OCI-LY7 (cell line): Measurements from ENCODE around the gene ROPN1L.

Source experiments
- CTCF ChIP-seq: fragments of 200-600 bp; sonication (generic); conservative IDR thresholded peaks from 2 replicates; pipeline ENCODE4 v1.5.1; 2014; ENCODE audit warnings: mild to moderate bottlenecking, antibody characterized with exemption, low read length, moderate library complexity, mixed read lengths
- EZH2phosphoT487 ChIP-seq: fragments of 200-600 bp; sonication (generic); IDR thresholded peaks from 2 replicates; pipeline ENCODE4 v1.6.1; 2018; ENCODE audit warnings: low read depth, borderline replicate concordance, mild to moderate bottlenecking, mixed run types, antibody characterized with exemption, low read length, moderate library complexity, mixed read lengths

GRCh38 chr5:10511741-10512640 is 70.3 kb downstream of the ROPN1L start:
- TF ChIP-seq CTCF = no peak
- no peak for TF ChIP-seq EZH2phosphoT487
